Parathyroid adenoma (tissue), 2 donors: ENCODE data around the gene CYBRD1.
"Not testable (repeated sequence)": the region's sequence is repeated elsewhere in the genome, so short reads cannot be mapped to it uniquely, and the experiment has no call there.

Experiments
- H2AFZ ChIP-seq: fragments of 300-600 bp; sonication (generic); one replicate; pipeline ENCODE4 v1.7.0; 2017; ENCODE audit warnings: antibody characterized with exemption, mild to moderate bottlenecking
- H3K27ac ChIP-seq: fragments of 300-600 bp; sonication (generic); one replicate; pipeline ENCODE4 v1.7.0; 2017
- H3K27me3 ChIP-seq: fragments of 300-600 bp; sonication (generic); one replicate; pipeline ENCODE4 v1.7.0; 2017; ENCODE audit warnings: low read length; ENCODE audit not compliant: control insufficient read depth, insufficient read depth
- H3K36me3 ChIP-seq: fragments of 300-600 bp; sonication (generic); one replicate; pipeline ENCODE4 v1.7.0; 2017; ENCODE audit warnings: low read length; ENCODE audit not compliant: control insufficient read depth, insufficient read depth
- H3K4me1 ChIP-seq: fragments of 300-600 bp; sonication (generic); one replicate; pipeline ENCODE4 v1.7.0; 2017; ENCODE audit warnings: control low read depth
- H3K4me2 ChIP-seq: fragments of 300-600 bp; sonication (generic); one replicate; pipeline ENCODE4 v1.7.0; 2017; ENCODE audit warnings: low read length
- H3K4me3 ChIP-seq: fragments of 300-600 bp; sonication (generic); one replicate; pipeline ENCODE4 v1.7.0; 2017; ENCODE audit warnings: low read depth, low read length
- H3K79me2 ChIP-seq: fragments of 300-600 bp; sonication (generic); one replicate; pipeline ENCODE4 v1.7.0; 2017; ENCODE audit warnings: control low read depth
- H3K9ac ChIP-seq: fragments of 300-600 bp; sonication (generic); one replicate; pipeline ENCODE4 v1.7.0; 2017; ENCODE audit warnings: mild to moderate bottlenecking
- H3K9me3 ChIP-seq: fragments of 300-600 bp; sonication (generic); one replicate; pipeline ENCODE4 v1.7.0; 2017; ENCODE audit warnings: low read length; ENCODE audit not compliant: control insufficient read depth
- TF ChIP-seq, protein P1 (sequence below): fragments of 300-600 bp; sonication (generic); IDR thresholded peaks from one replicate; pipeline ENCODE4 v1.7.0; 2017; ENCODE audit warnings: antibody characterized with exemption, mild to moderate bottlenecking
- donor health status: primary hyperparathyroidism.

Gene CYBRD1

GRCh38 chr2:171487201-171487600 lies 35.1 kb upstream of the CYBRD1 start:
- Histone ChIP-seq H2AFZ (no peak overlapping the region), H3K79me2 (no peaks in the 10 kb centered on the region), H3K27ac (no peak overlapping the region), H3K27me3 (no peaks in the 10 kb centered on the region), H3K4me1 (no peaks in the 10 kb centered on the region), H3K9me3 (no peaks in the 10 kb centered on the region), H3K4me3 (no peak overlapping the region), H3K9ac (no peak overlapping the region), H3K36me3 (no peaks in the 10 kb centered on the region), H3K4me2 (no peak overlapping the region)
- TF ChIP-seq, protein P1, sequence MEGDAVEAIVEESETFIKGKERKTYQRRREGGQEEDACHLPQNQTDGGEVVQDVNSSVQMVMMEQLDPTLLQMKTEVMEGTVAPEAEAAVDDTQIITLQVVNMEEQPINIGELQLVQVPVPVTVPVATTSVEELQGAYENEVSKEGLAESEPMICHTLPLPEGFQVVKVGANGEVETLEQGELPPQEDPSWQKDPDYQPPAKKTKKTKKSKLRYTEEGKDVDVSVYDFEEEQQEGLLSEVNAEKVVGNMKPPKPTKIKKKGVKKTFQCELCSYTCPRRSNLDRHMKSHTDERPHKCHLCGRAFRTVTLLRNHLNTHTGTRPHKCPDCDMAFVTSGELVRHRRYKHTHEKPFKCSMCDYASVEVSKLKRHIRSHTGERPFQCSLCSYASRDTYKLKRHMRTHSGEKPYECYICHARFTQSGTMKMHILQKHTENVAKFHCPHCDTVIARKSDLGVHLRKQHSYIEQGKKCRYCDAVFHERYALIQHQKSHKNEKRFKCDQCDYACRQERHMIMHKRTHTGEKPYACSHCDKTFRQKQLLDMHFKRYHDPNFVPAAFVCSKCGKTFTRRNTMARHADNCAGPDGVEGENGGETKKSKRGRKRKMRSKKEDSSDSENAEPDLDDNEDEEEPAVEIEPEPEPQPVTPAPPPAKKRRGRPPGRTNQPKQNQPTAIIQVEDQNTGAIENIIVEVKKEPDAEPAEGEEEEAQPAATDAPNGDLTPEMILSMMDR: no peak

- no peak overlapping the region for H2AFZ ChIP-seq
- H3K9ac ChIP-seq: no peak overlapping the region
- no peaks in the 10 kb centered on the region for H3K79me2 ChIP-seq
- H3K4me3 ChIP-seq: no peak overlapping the region
- TF ChIP-seq, protein P1: no peak
- H3K27ac ChIP-seq: no peak overlapping the region
- no peaks in the 10 kb centered on the region for H3K9me3 ChIP-seq
- H3K27me3 ChIP-seq: no peaks in the 10 kb centered on the region
- H3K4me1 ChIP-seq: no peaks in the 10 kb centered on the region
- H3K36me3 ChIP-seq: no peaks in the 10 kb centered on the region
- no peak overlapping the region for H3K4me2 ChIP-seq
These were observed 34.4 kb upstream of the CYBRD1 start for GRCh38 chr2:171487803-171488259.

DNA sequence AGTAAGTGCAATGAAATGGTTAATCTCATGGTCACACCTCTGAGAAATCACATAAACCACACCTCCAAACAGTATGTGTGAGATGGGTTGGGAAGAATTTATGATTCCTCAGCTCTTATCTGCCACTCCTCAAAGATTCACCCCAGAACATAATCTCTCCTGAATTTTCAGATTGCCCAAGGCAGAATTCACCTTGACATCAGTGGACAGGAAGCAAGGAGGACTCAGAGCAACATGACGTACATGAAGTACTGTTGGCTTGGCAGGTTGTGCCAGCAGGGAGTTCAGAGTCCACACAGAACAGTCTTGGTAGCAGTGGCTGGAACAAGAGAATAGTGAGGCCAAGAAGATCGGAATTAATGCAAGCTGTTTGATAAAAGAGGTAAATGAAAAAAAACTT lies 31.7 kb upstream of the CYBRD1 start:
- Histone ChIP-seq H3K9ac (no peak overlapping the region), H3K36me3 (no peaks in the 10 kb centered on the region), H3K4me1 (no peaks in the 10 kb centered on the region), H3K27me3 (no peaks in the 10 kb centered on the region), H3K27ac (no peak overlapping the region), H3K9me3 (no peaks in the 10 kb centered on the region), H3K79me2 (no peaks in the 10 kb centered on the region), H3K4me2 (no peak overlapping the region), H2AFZ (no peak overlapping the region), H3K4me3 (no peak overlapping the region)
- TF ChIP-seq, protein P1: no peak

GRCh38 chr2:171491292-171491691 lies 31.0 kb upstream of the CYBRD1 start:
- TF ChIP-seq, protein P1: no peak
- H3K9ac ChIP-seq: no peak overlapping the region
- no peaks in the 10 kb centered on the region for H3K9me3 ChIP-seq

DNA sequence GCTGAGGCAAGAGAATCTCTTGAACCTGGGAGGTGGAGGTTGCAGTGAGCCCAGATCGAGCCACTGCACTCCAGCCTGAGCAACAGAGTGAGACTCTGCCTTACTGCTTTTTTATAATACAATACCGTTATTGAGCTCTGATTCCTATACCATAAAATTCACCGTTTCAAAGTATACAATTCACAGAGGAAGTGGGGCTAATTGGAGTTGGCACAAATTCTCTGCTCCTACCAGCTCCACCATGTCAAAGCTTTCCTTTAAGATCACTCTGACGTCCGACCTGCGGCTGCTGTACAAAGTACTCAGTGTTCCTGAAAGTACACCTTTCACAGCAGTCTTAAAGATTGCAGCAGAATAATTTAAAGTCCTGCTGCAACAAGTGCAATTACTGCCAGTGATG lies 29.6 kb upstream of the CYBRD1 start:
- no peaks in the 10 kb centered on the region for H3K27me3 ChIP-seq
- H3K4me3 ChIP-seq: no peak overlapping the region
- TF ChIP-seq, protein P1: no peak
- no peaks in the 10 kb centered on the region for H3K79me2 ChIP-seq
- no peaks in the 10 kb centered on the region for H3K36me3 ChIP-seq
- no peak overlapping the region for H2AFZ ChIP-seq
- H3K9ac ChIP-seq: no peak overlapping the region
- H3K4me2 ChIP-seq: no peak overlapping the region
- H3K9me3 ChIP-seq: no peaks in the 10 kb centered on the region
- no peaks in the 10 kb centered on the region for H3K4me1 ChIP-seq
- H3K27ac ChIP-seq: no peak overlapping the region

More at GRCh38 chr2:171491292-171491691, 31.0 kb upstream of the CYBRD1 start:
- no peak overlapping the region for H3K4me2 ChIP-seq
- no peaks in the 10 kb centered on the region for H3K27me3 ChIP-seq
- H3K36me3 ChIP-seq: no peaks in the 10 kb centered on the region
- no peak overlapping the region for H3K27ac ChIP-seq
- H3K4me3 ChIP-seq: no peak overlapping the region
- H3K79me2 ChIP-seq: no peaks in the 10 kb centered on the region
- no peak overlapping the region for H2AFZ ChIP-seq
- H3K4me1 ChIP-seq: no peaks in the 10 kb centered on the region

DNA sequence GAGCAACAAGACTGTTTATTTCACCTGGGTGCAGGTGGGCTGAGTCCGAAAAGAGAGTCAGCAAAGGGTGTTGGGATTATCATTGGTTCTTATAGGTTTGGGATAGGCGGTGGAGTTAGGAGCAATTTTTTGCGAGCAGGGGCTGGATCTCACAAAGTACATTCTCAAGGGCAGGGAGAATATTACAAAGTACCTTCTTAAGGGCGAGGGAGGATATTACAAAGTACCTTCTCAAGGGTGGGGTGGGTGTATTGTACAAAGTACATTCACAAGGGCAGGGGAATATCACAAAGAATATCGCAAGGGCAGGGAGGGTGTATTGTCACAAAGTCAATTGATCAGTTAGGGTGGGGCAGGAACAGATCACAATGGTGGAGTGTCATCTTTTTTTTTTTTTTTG lies 24.6 kb upstream of the CYBRD1 start:
- not testable (repeated sequence) for H3K27ac ChIP-seq, H3K9me3 ChIP-seq, H3K4me1 ChIP-seq, H3K79me2 ChIP-seq, H3K36me3 ChIP-seq, H2AFZ ChIP-seq, H3K9ac ChIP-seq, H3K27me3 ChIP-seq, H3K4me3 ChIP-seq, H3K4me2 ChIP-seq
